Amygdala (tissue), 56 donors: ENCODE results near the gene PROP1.
A peak's percentile ranks its signal among the peaks of the same experiment; 100 is the strongest.
"Not testable (repeated sequence)": the region's sequence is repeated elsewhere in the genome, so short reads cannot be mapped to it uniquely, and the experiment has no call there.

Experiments used
- DNase-seq, 56 donors: peaks; one replicate each; lab custom pipeline; 2025; lab: John Stamatoyannopoulos, UW

PROP1 gene

DNA sequence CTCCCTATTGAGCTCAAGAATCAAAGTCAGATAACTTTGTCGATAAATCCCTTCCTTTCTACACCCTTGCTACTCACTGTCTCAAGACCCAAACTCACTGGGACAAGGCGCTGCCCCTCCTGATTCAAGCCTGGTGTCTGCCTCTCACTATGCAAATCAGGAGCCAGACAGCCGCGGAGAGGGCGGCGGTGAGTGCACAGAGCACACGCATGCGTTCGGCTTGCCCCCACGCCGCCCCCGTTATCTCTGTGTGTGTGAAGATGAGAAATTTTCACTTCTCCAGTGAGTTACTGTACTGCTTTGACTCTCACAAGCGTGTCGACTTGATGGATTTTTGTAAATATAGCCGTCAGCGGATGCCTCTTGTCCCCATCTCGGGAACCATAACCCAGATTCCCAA lies 47.0 kb downstream of the PROP1 start:
- not testable (repeated sequence) for DNase-seq

DNA sequence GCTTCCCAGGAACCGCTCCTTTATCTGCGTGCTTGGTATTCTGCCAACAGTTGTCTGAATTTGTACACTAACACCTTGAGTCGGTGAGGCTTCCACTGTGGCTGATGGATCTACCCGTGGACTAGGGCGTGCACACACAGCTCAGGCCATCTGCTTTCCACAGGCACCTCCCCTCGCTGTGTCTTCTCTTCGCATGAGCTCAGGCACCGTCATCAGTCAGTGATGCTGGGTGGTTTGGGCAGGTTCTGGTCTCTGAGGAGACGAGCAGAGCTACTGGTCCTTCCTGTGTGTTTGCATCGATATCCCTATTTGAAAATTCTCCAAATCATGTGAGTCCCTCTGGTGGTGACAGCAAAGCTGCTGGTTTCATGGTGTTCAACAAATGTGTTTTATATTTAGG lies 48.1 kb downstream of the PROP1 start:
- DNase-seq, result peak in 17 of 56 donors; percentile 1 to 62 (median 30)

DNA sequence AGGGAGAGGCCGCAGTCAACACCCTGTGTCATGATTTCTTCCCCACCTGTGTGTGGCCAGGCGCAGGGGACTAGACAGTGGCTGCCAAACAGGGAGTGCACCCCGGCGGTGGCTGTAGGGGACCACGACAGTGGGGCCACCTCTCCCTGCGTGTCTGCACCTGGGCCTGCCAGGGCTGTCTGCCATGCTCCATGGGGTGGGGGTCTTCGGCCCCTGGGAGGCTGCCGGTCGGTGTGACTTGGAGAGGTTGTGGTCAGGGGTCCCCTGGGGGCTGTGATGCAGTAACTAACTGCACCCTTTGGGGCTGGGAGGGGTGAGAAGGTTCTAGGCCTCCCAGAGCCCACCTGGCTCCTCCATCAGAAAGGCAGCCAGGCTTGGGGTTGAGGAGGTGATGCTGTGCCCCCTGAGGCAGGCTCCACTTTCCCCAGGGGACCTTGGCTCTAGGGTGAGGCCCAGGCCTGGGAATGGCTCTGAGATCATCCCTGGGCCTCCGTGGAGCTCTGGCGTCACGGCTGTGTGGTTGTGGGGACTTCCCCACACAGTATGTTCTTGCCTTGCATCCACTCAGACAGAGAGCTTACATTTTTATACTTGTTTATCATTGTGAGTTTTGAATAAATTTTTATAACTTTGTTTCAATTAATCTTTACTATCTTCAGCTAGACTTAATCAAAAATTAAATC lies 50.3 kb downstream of the PROP1 start:
- DNase-seq, result not testable (repeated sequence)

DNA sequence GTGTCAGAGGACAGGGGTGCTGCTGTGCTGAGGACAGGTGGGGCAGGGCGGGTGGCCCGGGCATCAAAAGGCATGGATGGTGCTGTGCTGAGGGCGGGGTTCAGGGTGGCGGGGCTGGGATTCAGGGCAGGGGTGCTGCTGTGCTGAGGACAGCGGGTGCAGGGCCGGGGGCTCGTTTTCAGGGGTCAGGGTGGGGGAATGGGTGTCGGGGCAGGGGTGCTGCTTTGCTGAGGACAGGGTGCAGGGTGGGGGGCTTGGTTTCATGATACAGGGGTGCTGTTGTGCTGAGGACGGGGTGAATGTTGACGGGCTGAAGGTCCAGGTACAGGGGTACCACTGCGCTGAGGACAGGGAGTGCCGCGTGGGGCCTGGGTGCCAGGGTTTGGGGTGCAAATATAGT lies 50.9 kb downstream of the PROP1 start:
- not testable (repeated sequence) for DNase-seq

DNA sequence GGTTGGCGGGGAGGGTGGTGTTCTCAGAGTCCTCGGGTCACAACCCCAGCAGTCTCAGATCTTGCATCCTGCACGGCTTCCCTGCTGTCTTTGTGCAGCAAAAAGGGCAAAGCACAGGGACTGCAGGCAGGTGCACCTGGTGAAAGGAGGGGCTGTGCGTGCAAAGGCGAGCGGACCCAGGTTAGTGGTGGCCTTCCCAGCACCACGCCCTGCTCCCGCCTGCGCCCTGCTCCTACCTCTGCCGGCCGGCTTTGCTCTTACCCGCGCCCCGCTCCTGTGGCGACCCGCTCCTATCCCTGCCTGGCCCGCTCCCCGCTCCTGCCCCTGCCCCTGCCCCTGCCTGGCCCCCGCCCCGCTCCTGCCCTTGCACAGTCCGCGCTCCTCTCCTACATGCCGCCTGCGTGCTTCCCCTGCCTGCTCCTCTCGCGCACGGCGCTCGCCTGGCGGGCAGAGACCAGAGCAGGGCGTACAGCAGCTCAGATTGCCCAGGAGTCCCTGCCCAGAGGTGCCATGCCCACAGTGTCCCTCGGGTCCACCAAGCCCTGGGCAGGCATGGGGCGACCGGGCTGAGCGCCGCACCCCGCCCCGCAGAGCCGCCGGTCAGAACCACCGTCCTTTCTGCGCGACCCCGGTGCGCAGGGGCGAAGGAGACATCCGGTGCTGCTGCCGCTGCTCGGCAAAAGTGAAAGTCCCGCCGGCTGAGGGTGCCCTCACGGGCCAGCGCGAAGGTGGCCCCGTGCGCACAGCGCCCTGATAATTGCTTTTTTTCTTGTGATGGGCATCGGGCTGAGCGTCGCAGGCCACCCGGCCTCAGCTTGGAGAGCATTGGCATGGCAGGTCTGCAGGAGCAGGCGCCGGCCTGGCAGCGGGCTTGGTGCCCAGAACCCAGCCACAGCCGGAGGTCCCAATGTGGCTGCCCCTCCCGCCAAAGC lies 52.0 kb downstream of the PROP1 start:
- DNase-seq, result not testable (repeated sequence)

DNA sequence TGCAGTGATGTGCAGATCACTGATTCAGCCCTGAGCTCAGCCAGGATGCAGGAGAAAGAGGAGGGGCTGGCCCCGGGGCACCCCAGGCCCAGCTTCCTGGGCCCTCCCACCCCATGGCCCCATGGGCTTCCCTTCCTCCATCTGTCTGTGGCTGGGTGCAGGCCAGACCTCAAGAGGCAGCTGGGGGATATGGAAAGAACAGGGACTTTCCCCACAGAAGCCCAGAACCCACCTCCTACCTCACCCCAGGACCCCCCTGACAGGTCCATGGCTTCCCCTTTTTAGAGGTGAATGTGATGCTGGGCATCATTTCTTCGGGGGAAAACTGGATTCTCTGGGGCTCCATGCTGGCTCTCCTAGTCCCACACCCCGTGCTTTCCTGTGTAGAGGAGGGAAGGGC lies 53.1 kb downstream of the PROP1 start:
- DNase-seq, result peak in 1 of 56 donors; percentile 3
